Chondrocyte (in vitro differentiated cells): Measurements from ENCODE around the gene SLC49A4. TPM values are rescaled to one million over a fixed set of nuclear protein-coding genes. Genes with fewer than 3 reads are reported as not detected.

Experiments used
- DNase-seq: peaks from one replicate; pipeline ENCODE4 v3.0.0; 2021; ENCODE audit warnings: mixed read lengths, low spot score
- H3K27ac Mint-ChIP-seq: one replicate; pipeline ENCODE4 v1.8.0; 2021; ENCODE audit warnings: mild to moderate bottlenecking, moderate library complexity, mixed read lengths; ENCODE audit not compliant: unreplicated experiment
- H3K27me3 Mint-ChIP-seq: 2 replicates; pipeline ENCODE4 v1.8.0; 2021; ENCODE audit warnings: low read depth, mixed read lengths
- H3K36me3 Mint-ChIP-seq: 2 replicates; pipeline ENCODE4 v1.8.0; 2021; ENCODE audit warnings: low read depth, mixed read lengths
- H3K4me1 Mint-ChIP-seq: 2 replicates; pipeline ENCODE4 v1.8.0; 2021; ENCODE audit warnings: low read depth, mild to moderate bottlenecking, mixed read lengths
- H3K4me3 Mint-ChIP-seq: one replicate; pipeline ENCODE4 v1.8.0; 2021; ENCODE audit warnings: mild to moderate bottlenecking, moderate library complexity, mixed read lengths; ENCODE audit not compliant: unreplicated experiment
- H3K9me3 Mint-ChIP-seq: 2 replicates; pipeline ENCODE4 v1.8.0; 2021; ENCODE audit warnings: low read depth, mixed read lengths
- CTCF ChIP-seq: fragments of 200-600 bp; sonication (generic); IDR thresholded peaks from 2 replicates; pipeline ENCODE4 v1.5.0; 2021; ENCODE audit warnings: antibody characterized with exemption, mild to moderate bottlenecking, moderate library complexity
- total RNA-seq: library from RNA; stranded (reverse); gene quantifications from 3 replicates; pipeline ENCODE4 v1.2.1, GENCODE V29; 2021

SLC49A4 gene
- total RNA-seq, 1 donor from 2014 or later: 15.1 TPM

GRCh38 chr3:122787872-122788271 lies 7.0 kb upstream of the SLC49A4 start:
- no peak overlapping the region for H3K4me3 Mint-ChIP-seq
- DNase-seq: no peak
- H3K4me1 Mint-ChIP-seq: peaks cover 7% of the 10 kb centered on the region
- H3K9me3 Mint-ChIP-seq: no peaks in the 10 kb centered on the region
- H3K36me3 Mint-ChIP-seq: no peaks in the 10 kb centered on the region
- H3K27me3 Mint-ChIP-seq: no peaks in the 10 kb centered on the region
- H3K27ac Mint-ChIP-seq: no peak overlapping the region
- TF ChIP-seq CTCF: no peak

- no peaks in the 10 kb centered on the region for H3K27me3 Mint-ChIP-seq
- no peak for TF ChIP-seq CTCF
- no peaks in the 10 kb centered on the region for H3K9me3 Mint-ChIP-seq
- no peak overlapping the region for H3K27ac Mint-ChIP-seq
- no peak for DNase-seq
- no peak overlapping the region for H3K4me3 Mint-ChIP-seq
- peaks cover 21% of the 10 kb centered on the region for H3K4me1 Mint-ChIP-seq
- no peaks in the 10 kb centered on the region for H3K36me3 Mint-ChIP-seq
Measured at GRCh38 chr3:122789585-122790273, 5.1 kb upstream of the SLC49A4 start.

- H3K4me3 Mint-ChIP-seq: peak within 1 kb of the TSS; percentile 93
- H3K27ac Mint-ChIP-seq: peak within 1 kb of the TSS; percentile 99
- H3K9me3 Mint-ChIP-seq: no peaks in the 10 kb centered on the region
- no peak for TF ChIP-seq CTCF
- peaks cover 36% of the 10 kb centered on the region for H3K4me1 Mint-ChIP-seq
- peak; percentile 93 for DNase-seq
- H3K36me3 Mint-ChIP-seq: no peaks in the 10 kb centered on the region
- H3K27me3 Mint-ChIP-seq: no peaks in the 10 kb centered on the region
Measured at GRCh38 chr3:122793568-122794416, 1.1 kb upstream of the SLC49A4 start, which contains the start of gene HSPBAP1. HSPBAP1 (minus strand) TSS chr3:122793831; CDS start chr3:122793680, 151 bp downstream.

- Mint-ChIP-seq H3K4me3 (peak overlapping the region; percentile 93), H3K27ac (peak overlapping the region; percentile 99), H3K27me3 (no peaks in the 10 kb centered on the region), H3K4me1 (peaks cover 36% of the 10 kb centered on the region), H3K9me3 (no peaks in the 10 kb centered on the region), H3K36me3 (no peaks in the 10 kb centered on the region)
- no peak for DNase-seq
- TF ChIP-seq CTCF: no peak
Measured at GRCh38 chr3:122794483-122794778, 438 bp upstream of the SLC49A4 start.

- Mint-ChIP-seq H3K27ac (peak overlapping the region; percentile 72), H3K9me3 (no peaks in the 10 kb centered on the region), H3K27me3 (no peaks in the 10 kb centered on the region), H3K36me3 (no peaks in the 10 kb centered on the region), H3K4me3 (peak overlapping the region; percentile 77), H3K4me1 (peaks cover 36% of the 10 kb centered on the region)
- TF ChIP-seq CTCF: no peak
- DNase-seq: no peak
Measured at GRCh38 chr3:122795674-122796195, 866 bp downstream of the SLC49A4 start.
